NCI-H2227 (cell line): ENCODE results near the gene GPANK1.

Experiments used
- DNase-seq: peaks from one replicate; lab custom pipeline; 2025; ENCODE audit not compliant: unreplicated experiment; lab: John Stamatoyannopoulos, UW

GPANK1 gene

GRCh38 chr6:31621320-31621939, 43.4 kb downstream of the GPANK1 start:
- DNase-seq: no peak

GRCh38 chr6:31620586-31621319, 44.0 kb downstream of the GPANK1 start, which contains the start of gene PRRC2A:
TSS of gene PRRC2A (plus strand) at chr6:31620715. CDS start at chr6:31622790, 2,075 bp downstream.
- DNase-seq: peak; percentile 91

- DNase-seq: peak; percentile 99
These were observed 44.8 kb downstream of the GPANK1 start for GRCh38 chr6:31619805-31620585.

- no peak for DNase-seq
These were observed 47.8 kb downstream of the GPANK1 start for GRCh38 chr6:31617010-31617409.

GRCh38 chr6:31615748-31616147, 49.0 kb downstream of the GPANK1 start:
- DNase-seq: no peak

- DNase-seq: no peak
These were observed 49.9 kb downstream of the GPANK1 start, which contains the start of gene AIF1 for GRCh38 chr6:31614684-31615578. TSS of gene AIF1 (plus strand) at chr6:31615234. CDS start at chr6:31615330, 96 bp downstream.

GRCh38 chr6:31614075-31614619, 50.6 kb downstream of the GPANK1 start:
- no peak for DNase-seq
